Measurements from ENCODE around the gene CSN2. TPM values are rescaled to one million over a fixed set of nuclear protein-coding genes. Genes with fewer than 3 reads are reported as not detected.

The CSN2 gene
- total and polyA plus RNA-seq, 2 donors (not counting 1 experiment from before 2014, with no cell fraction given) = not detected

- Histone ChIP-seq H3K79me2 (ENCODE audit: control insufficient read depth, insufficient read depth, low read length) (no peaks in the 10 kb centered on the region), H3K4me2 (ENCODE audit: extremely low read depth, insufficient read depth, low read length) (no peak overlapping the region), H3K27me3 (ENCODE audit: control insufficient read depth, insufficient read depth, low read length) (no peaks in the 10 kb centered on the region), H3K4me1 (ENCODE audit: control insufficient read depth, extremely low read depth, insufficient read depth, low read length) (no peaks in the 10 kb centered on the region), H4K20me1 (ENCODE audit: control insufficient read depth, extremely low read depth, insufficient read depth, low read length) (no peaks in the 10 kb centered on the region), H3K36me3 (ENCODE audit: control insufficient read depth, insufficient read depth, low read length) (no peaks in the 10 kb centered on the region), H2AFZ (ENCODE audit: low read length) (no peak overlapping the region), H3K9me3 (ENCODE audit: control insufficient read depth, insufficient read depth, low read depth, low read length) (no peaks in the 10 kb centered on the region), H3K27ac (ENCODE audit: insufficient read depth, low read length) (no peak overlapping the region), H3K4me3 (replicated peaks in 1 of 4; ENCODE audit: control extremely low read depth in 1 of 4, insufficient read depth in 1 of 4, low read depth in 3 of 4, low read length in 4 of 4) (no peak overlapping the region), H3K9ac (ENCODE audit: insufficient read depth, low read length) (no peak overlapping the region)
- no peak for DNase-seq (ENCODE audit: low read depth in 2 of 2)
- TF ChIP-seq EZH2 (IDR thresholded peaks at IDR 0.05; ENCODE audit: low read length, missing control alignments) (no peak), CTCF (conservative IDR thresholded peaks at IDR 0.05 in 1 of 2, IDR thresholded peaks at IDR 0.05 in 1 of 2; ENCODE audit: low read depth in 1 of 2, low read length in 2 of 2) (no peak)
Measured at GRCh38 chr4:69920874-69921273, 44.7 kb downstream of the CSN2 start.

- H4K20me1 ChIP-seq (ENCODE audit: control insufficient read depth, extremely low read depth, insufficient read depth, low read length) = no peaks in the 10 kb centered on the region
- H3K9ac ChIP-seq (ENCODE audit: insufficient read depth, low read length) = no peak overlapping the region
- no peak overlapping the region for H3K4me2 ChIP-seq (ENCODE audit: extremely low read depth, insufficient read depth, low read length)
- no peak overlapping the region for H3K27ac ChIP-seq (ENCODE audit: insufficient read depth, low read length)
- H3K4me1 ChIP-seq (ENCODE audit: control insufficient read depth, extremely low read depth, insufficient read depth, low read length) = no peaks in the 10 kb centered on the region
- no peaks in the 10 kb centered on the region for H3K36me3 ChIP-seq (ENCODE audit: control insufficient read depth, insufficient read depth, low read length)
- H3K79me2 ChIP-seq (ENCODE audit: control insufficient read depth, insufficient read depth, low read length) = no peaks in the 10 kb centered on the region
- TF ChIP-seq EZH2 (IDR thresholded peaks at IDR 0.05; ENCODE audit: low read length, missing control alignments) (no peak), CTCF (conservative IDR thresholded peaks at IDR 0.05 in 1 of 2, IDR thresholded peaks at IDR 0.05 in 1 of 2; ENCODE audit: low read depth in 1 of 2, low read length in 2 of 2) (no peak)
- no peaks in the 10 kb centered on the region for H3K9me3 ChIP-seq (ENCODE audit: control insufficient read depth, insufficient read depth, low read depth, low read length)
- DNase-seq (ENCODE audit: low read depth in 2 of 2) = peak; percentile 1 to 89
- no peak overlapping the region for H3K4me3 ChIP-seq (replicated peaks in 1 of 4; ENCODE audit: control extremely low read depth in 1 of 4, insufficient read depth in 1 of 4, low read depth in 3 of 4, low read length in 4 of 4)
- no peak overlapping the region for H2AFZ ChIP-seq (ENCODE audit: low read length)
- no peaks in the 10 kb centered on the region for H3K27me3 ChIP-seq (ENCODE audit: control insufficient read depth, insufficient read depth, low read length)
Measured at GRCh38 chr4:69910016-69910782, 55.3 kb downstream of the CSN2 start.

GRCh38 chr4:69909195-69909594 lies 56.3 kb downstream of the CSN2 start:
- Histone ChIP-seq H3K4me1 (ENCODE audit: control insufficient read depth, extremely low read depth, insufficient read depth, low read length) (no peaks in the 10 kb centered on the region), H3K4me3 (replicated peaks in 1 of 4; ENCODE audit: control extremely low read depth in 1 of 4, insufficient read depth in 1 of 4, low read depth in 3 of 4, low read length in 4 of 4) (no peak overlapping the region), H2AFZ (ENCODE audit: low read length) (no peak overlapping the region), H3K9ac (ENCODE audit: insufficient read depth, low read length) (no peak overlapping the region), H4K20me1 (ENCODE audit: control insufficient read depth, extremely low read depth, insufficient read depth, low read length) (no peaks in the 10 kb centered on the region), H3K79me2 (ENCODE audit: control insufficient read depth, insufficient read depth, low read length) (no peaks in the 10 kb centered on the region), H3K27ac (ENCODE audit: insufficient read depth, low read length) (no peak overlapping the region), H3K27me3 (ENCODE audit: control insufficient read depth, insufficient read depth, low read length) (no peaks in the 10 kb centered on the region), H3K9me3 (ENCODE audit: control insufficient read depth, insufficient read depth, low read depth, low read length) (no peaks in the 10 kb centered on the region), H3K36me3 (ENCODE audit: control insufficient read depth, insufficient read depth, low read length) (no peaks in the 10 kb centered on the region), H3K4me2 (ENCODE audit: extremely low read depth, insufficient read depth, low read length) (no peak overlapping the region)
- DNase-seq (ENCODE audit: low read depth in 2 of 2) = no peak
- TF ChIP-seq EZH2 (IDR thresholded peaks at IDR 0.05; ENCODE audit: low read length, missing control alignments) = no peak
- TF ChIP-seq CTCF (conservative IDR thresholded peaks at IDR 0.05 in 1 of 2, IDR thresholded peaks at IDR 0.05 in 1 of 2; ENCODE audit: low read depth in 1 of 2, low read length in 2 of 2) = no peak

Data from fibroblast of lung (primary cell).